A673 (cell line): Measurements from ENCODE around the gene GLUL. TPM values are rescaled to one million over a fixed set of nuclear protein-coding genes. Genes with fewer than 3 reads are reported as not detected.

Source experiments
- BruUV-seq: library from RNA; stranded (reverse); fragments of 400-500 nt; replicated peaks from 2 replicates; lab custom pipeline; 2021; lab: Mats Ljungman, UMichigan
- CTCF ChIA-PET: fragments of 300-600 bp; sonication (Branson Sonifier 250); formaldehyde crosslinking; loops from one replicate; lab custom pipeline; 2022; ENCODE audit warnings: antibody characterized with exemption; lab: Charles Lee
- POLR2A ChIA-PET: fragments of 300-600 bp; sonication (Branson Sonifier 250); formaldehyde crosslinking; loops from one replicate; lab custom pipeline; 2022; ENCODE audit warnings: antibody characterized with exemption; ENCODE audit not compliant: low non-redundant PET; lab: Charles Lee
- DNase-seq: peaks from one replicate; pipeline ENCODE4 v3.0.0-alpha.2; 2015; ENCODE audit warnings: low spot score
- H3K27ac ChIP-seq: fragments of 200-600 bp; sonication (generic); 2 replicates; pipeline ENCODE4 v1.5.1; 2016; ENCODE audit warnings: mixed run types, low read depth, mild to moderate bottlenecking, mixed read lengths, antibody characterized with exemption, low read length; ENCODE audit not compliant: poor library complexity, severe bottlenecking
- H3K27me3 ChIP-seq: fragments of 200-600 bp; sonication (generic); replicated peaks from 2 replicates; pipeline ENCODE4 v1.6.1; 2017; ENCODE audit warnings: mixed run types, low read depth, mild to moderate bottlenecking, mixed read lengths, antibody characterized with exemption, low read length; ENCODE audit not compliant: insufficient read depth, poor library complexity
- H3K36me3 ChIP-seq: fragments of 200-600 bp; sonication (generic); 2 replicates; pipeline ENCODE4 v1.6.1; 2016; ENCODE audit warnings: mixed run types, mild to moderate bottlenecking, mixed read lengths, antibody characterized with exemption, low read length; ENCODE audit not compliant: insufficient read depth, poor library complexity, severe bottlenecking
- H3K4me1 ChIP-seq: fragments of 200-600 bp; sonication (generic); 2 replicates; pipeline ENCODE4 v1.6.1; 2017; ENCODE audit warnings: mixed run types, mild to moderate bottlenecking, mixed read lengths, antibody characterized with exemption, low read length; ENCODE audit not compliant: insufficient read depth, poor library complexity, severe bottlenecking
- H3K4me3 ChIP-seq: fragments of 200-600 bp; sonication (generic); 2 replicates; pipeline ENCODE4 v1.5.1; 2016; ENCODE audit warnings: low read depth, mixed run types, mild to moderate bottlenecking, mixed read lengths, low read length; ENCODE audit not compliant: poor library complexity, severe bottlenecking
- H3K9me3 ChIP-seq: fragments of 200-600 bp; sonication (generic); 2 replicates; pipeline ENCODE4 v1.6.1; 2016; ENCODE audit warnings: mixed run types, low read depth, mild to moderate bottlenecking, mixed read lengths, antibody characterized with exemption, low read length; ENCODE audit not compliant: poor library complexity, severe bottlenecking
- CTCF ChIP-seq: fragments of 300-800, 200-600 bp; sonication (generic); conservative IDR thresholded peaks from 2 replicates; pipeline ENCODE4 v1.5.1; 2017; ENCODE audit warnings: low read depth, mild to moderate bottlenecking, antibody characterized with exemption, low read length, moderate library complexity, mixed read lengths
- EZH2 ChIP-seq: fragments of 200-600 bp; sonication (generic); IDR thresholded peaks from 2 replicates; pipeline ENCODE4 v1.6.1; 2017; ENCODE audit warnings: borderline replicate concordance, low read depth, mild to moderate bottlenecking, mixed read lengths, antibody characterized with exemption, low read length; ENCODE audit not compliant: poor library complexity, severe bottlenecking
- intact Hi-C: fragments of 100-400 bp; cut with micrococcal nuclease; formaldehyde crosslinking; loops from one replicate; pipeline ENCODE4 v1.10.0; 2022; ENCODE audit not compliant: unreplicated experiment
- total RNA-seq: library from RNA; stranded (reverse); gene quantifications from 2 replicates; pipeline ENCODE4 v1.2.3, GENCODE V29; 2021

The GLUL gene
- total RNA-seq, 1 experiment from 2014 or later = 260 TPM

- TF ChIP-seq CTCF (no peak), EZH2 (no peak)
- H3K27ac ChIP-seq = no peak overlapping the region
- ChIA-PET CTCF (no interaction called here), POLR2A (no interaction called here)
- BruUV-seq = no TSS peak
- intact Hi-C loops = no loop called here
- no peaks in the 10 kb centered on the region for H3K9me3 ChIP-seq
- H3K27me3 ChIP-seq = peaks cover 9% of the 10 kb centered on the region
- no peaks in the 10 kb centered on the region for H3K4me1 ChIP-seq
- H3K36me3 ChIP-seq = no peaks in the 10 kb centered on the region
- no peak overlapping the region for H3K4me3 ChIP-seq
- no peak for DNase-seq
These were observed 14.0 kb upstream of the GLUL start for GRCh38 chr1:182405578-182405977.

DNA sequence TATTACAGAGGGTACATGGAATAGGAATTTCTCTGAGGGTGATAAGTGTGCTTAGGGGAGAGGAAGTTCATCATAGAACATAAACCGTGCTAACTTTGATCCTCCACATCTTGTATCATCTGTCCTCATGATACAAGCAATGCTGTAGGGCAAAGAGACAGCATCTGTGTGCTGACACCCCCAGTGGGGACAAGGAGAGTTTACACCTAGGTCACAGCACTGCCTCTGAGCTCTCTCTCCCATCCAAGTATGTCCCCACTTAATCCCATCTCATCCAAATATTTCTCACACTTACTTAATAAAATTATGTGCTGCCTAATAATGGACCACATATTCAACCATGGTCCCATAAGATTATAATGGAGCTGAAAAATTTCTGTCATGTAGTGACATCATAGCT, 13.2 kb upstream of the GLUL start:
- peaks cover 9% of the 10 kb centered on the region for H3K27me3 ChIP-seq
- intact Hi-C loops = no loop called here
- no peaks in the 10 kb centered on the region for H3K36me3 ChIP-seq
- BruUV-seq = no TSS peak
- H3K27ac ChIP-seq = no peak overlapping the region
- ChIA-PET CTCF (no interaction called here), POLR2A (no interaction called here)
- no peak for DNase-seq
- no peak overlapping the region for H3K4me3 ChIP-seq
- no peaks in the 10 kb centered on the region for H3K4me1 ChIP-seq
- H3K9me3 ChIP-seq = no peaks in the 10 kb centered on the region
- no peak for TF ChIP-seq EZH2
- no peak for TF ChIP-seq CTCF

- no TSS peak for BruUV-seq
- intact Hi-C loops = no loop called here
- POLR2A ChIA-PET = no interaction called here
- Histone ChIP-seq H3K27ac (no peak within 1 kb of the TSS), H3K36me3 (no peaks in the 10 kb centered on the region), H3K27me3 (no peaks in the 10 kb centered on the region), H3K9me3 (no peaks in the 10 kb centered on the region), H3K4me1 (peaks cover 6% of the 10 kb centered on the region), H3K4me3 (no peak within 1 kb of the TSS)
- CTCF ChIA-PET = no interaction called here
- no peak for DNase-seq
- no peak for TF ChIP-seq CTCF
- no peak for TF ChIP-seq EZH2
These were observed 9.0 kb upstream of the GLUL start, which contains the start of gene TEDDM1 for GRCh38 chr1:182400567-182400966. TSS of gene TEDDM1 (minus strand) at chr1:182400667. CDS start at chr1:182400485, 182 bp downstream.
